ENCODE measurements around the gene NFYC. TPM values are rescaled to one million over a fixed set of nuclear protein-coding genes. Genes with fewer than 3 reads are reported as not detected.

Gene NFYC
- total and polyA plus RNA-seq, 2 of the 8 experiments (the other 6 are each of a cell fraction or from before 2014, with no cell fraction given): 54.1 to 124 TPM

DNA sequence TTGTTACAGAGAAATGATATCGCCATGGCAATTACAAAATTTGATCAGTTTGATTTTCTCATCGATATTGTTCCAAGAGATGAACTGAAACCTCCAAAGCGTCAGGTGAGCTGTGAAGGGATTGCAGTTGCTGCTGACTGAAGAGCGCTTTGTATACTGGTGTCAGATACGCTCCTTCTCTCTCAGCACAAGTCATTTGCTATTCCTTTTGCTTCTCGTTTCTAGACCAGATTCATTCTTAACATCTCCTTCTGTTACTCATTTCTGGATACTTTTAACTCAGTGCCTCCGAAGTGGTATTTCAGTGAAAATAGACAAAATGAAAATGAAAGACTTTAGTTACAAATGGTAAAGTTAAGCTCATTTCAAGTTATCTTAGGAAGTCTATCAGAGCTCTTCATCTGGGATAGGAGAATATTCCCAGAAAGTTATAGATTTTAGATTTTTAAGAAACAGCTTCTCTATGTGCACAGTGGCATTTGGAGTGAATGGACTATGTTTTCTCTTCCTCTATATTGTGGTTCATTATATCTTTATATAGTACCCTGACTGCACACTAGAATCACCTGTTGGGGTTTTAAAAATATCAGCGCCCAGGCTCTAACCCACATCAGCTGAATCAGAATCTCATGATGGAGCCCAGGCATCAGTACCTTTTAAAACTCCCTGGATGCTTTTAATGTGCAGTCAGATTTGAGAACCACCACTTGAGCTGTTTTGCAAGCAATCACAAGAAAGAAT, 61.8 kb downstream of the NFYC start (continued):
- no peak for TF ChIP-seq RNF2 (IDR thresholded peaks at IDR 0.05; ENCODE audit: borderline replicate concordance, low read depth, low read length, missing control alignments, poor library complexity, severe bottlenecking)
- no peak for TF ChIP-seq CHD1 (IDR thresholded peaks at IDR 0.05; ENCODE audit: low read depth, low read length)
- TF ChIP-seq, protein P1, sequence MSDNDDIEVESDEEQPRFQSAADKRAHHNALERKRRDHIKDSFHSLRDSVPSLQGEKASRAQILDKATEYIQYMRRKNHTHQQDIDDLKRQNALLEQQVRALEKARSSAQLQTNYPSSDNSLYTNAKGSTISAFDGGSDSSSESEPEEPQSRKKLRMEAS (IDR thresholded peaks at IDR 0.05): no peak
- TF ChIP-seq ZNF274 (IDR thresholded peaks at IDR 0.05; ENCODE audit: borderline replicate concordance, extremely low read depth, low read length): no peak
